Suprapubic skin (tissue), 4 donors: ENCODE data around the gene ABCB11. TPM values are rescaled to one million over a fixed set of nuclear protein-coding genes. Genes with fewer than 3 reads are reported as not detected.
"Not testable (repeated sequence)": the region's sequence is repeated elsewhere in the genome, so short reads cannot be mapped to it uniquely, and the experiment has no call there.

Experiments used
- DNase-seq, 2 donors: peaks; one replicate each; pipeline ENCODE4 v3.0.0-alpha.2; 2019; ENCODE audit warnings: low spot score in 2 of 2
- H3K27ac ChIP-seq: fragments of 200-600 bp; sonication (generic); one replicate; pipeline ENCODE4 v1.5.1; 2019
- H3K27me3 ChIP-seq: fragments of 200-600 bp; sonication (generic); one replicate; pipeline ENCODE4 v1.5.1; 2019
- H3K36me3 ChIP-seq: fragments of 200-600 bp; sonication (generic); one replicate; pipeline ENCODE4 v1.5.1; 2019
- H3K4me1 ChIP-seq: fragments of 200-600 bp; sonication (generic); one replicate; pipeline ENCODE4 v1.5.1; 2019
- H3K4me3 ChIP-seq: fragments of 200-600 bp; sonication (generic); one replicate; pipeline ENCODE4 v1.5.1; 2019; ENCODE audit warnings: mild to moderate bottlenecking
- H3K9me3 ChIP-seq: fragments of 200-600 bp; sonication (generic); one replicate; pipeline ENCODE4 v1.5.1; 2019
- EP300 ChIP-seq: sonication (generic); formaldehyde crosslinking; IDR thresholded peaks from one replicate; pipeline ENCODE4 v1.6.1; 2017; ENCODE audit warnings: antibody characterized with exemption
- POLR2A ChIP-seq, 2 donors: fragments of 450-650 bp; IDR thresholded peaks; one replicate each; pipeline ENCODE4 v1.6.1; 2017; ENCODE audit warnings: antibody characterized with exemption in 2 of 2, mild to moderate bottlenecking in 2 of 2, moderate library complexity in 2 of 2
- POLR2AphosphoS5 ChIP-seq, 3 donors: sonication (generic); formaldehyde crosslinking; IDR thresholded peaks; one replicate each; pipeline ENCODE4 v1.6.1; 2017; ENCODE audit warnings: antibody characterized with exemption in 3 of 3
- WGBS: methylation state at CpG from one replicate; pipeline ENCODE4 v1.1.5; 2018; 5-methylcytosine and 5-hydroxymethylcytosine counted together
- total RNA-seq, 4 donors: library from RNA; depleted of rRNA; stranded (reverse); fragments of >200 nt; gene quantifications; one replicate each; pipeline ENCODE4 v1.1.0, GENCODE V29; 2016
- TF ChIP-seq, protein P1 (sequence below), 2 donors: fragments of 200-600 bp in 1 of 2; fragments of 450-650 bp in 1 of 2; sonication (generic) in 1 of 2; IDR thresholded peaks; one replicate each; pipeline ENCODE4 v1.5.1; 2016 to 2019; ENCODE audit warnings: antibody characterized with exemption in 2 of 2, mild to moderate bottlenecking in 1 of 2, moderate library complexity in 1 of 2

ABCB11 gene
- total RNA-seq, 4 donors from 2014 or later, result 0.21 to 1.7 (median 0.28) TPM

- 42% methylated on average over 3 of the region's 3 CpGs for WGBS
- H3K27ac ChIP-seq, result no peak overlapping the region
- peaks cover 6% of the 10 kb centered on the region for H3K4me1 ChIP-seq
- H3K4me3 ChIP-seq, result peak overlapping the region; percentile 61
- no peak for TF ChIP-seq POLR2A (IDR thresholded peaks at IDR 0.05)
- TF ChIP-seq EP300, result no peak
- no peak for TF ChIP-seq POLR2AphosphoS5 (IDR thresholded peaks at IDR 0.05)
- TF ChIP-seq, protein P1, sequence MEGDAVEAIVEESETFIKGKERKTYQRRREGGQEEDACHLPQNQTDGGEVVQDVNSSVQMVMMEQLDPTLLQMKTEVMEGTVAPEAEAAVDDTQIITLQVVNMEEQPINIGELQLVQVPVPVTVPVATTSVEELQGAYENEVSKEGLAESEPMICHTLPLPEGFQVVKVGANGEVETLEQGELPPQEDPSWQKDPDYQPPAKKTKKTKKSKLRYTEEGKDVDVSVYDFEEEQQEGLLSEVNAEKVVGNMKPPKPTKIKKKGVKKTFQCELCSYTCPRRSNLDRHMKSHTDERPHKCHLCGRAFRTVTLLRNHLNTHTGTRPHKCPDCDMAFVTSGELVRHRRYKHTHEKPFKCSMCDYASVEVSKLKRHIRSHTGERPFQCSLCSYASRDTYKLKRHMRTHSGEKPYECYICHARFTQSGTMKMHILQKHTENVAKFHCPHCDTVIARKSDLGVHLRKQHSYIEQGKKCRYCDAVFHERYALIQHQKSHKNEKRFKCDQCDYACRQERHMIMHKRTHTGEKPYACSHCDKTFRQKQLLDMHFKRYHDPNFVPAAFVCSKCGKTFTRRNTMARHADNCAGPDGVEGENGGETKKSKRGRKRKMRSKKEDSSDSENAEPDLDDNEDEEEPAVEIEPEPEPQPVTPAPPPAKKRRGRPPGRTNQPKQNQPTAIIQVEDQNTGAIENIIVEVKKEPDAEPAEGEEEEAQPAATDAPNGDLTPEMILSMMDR (IDR thresholded peaks at IDR 0.05), result no peak
- no peaks in the 10 kb centered on the region for H3K9me3 ChIP-seq
- DNase-seq, result no peak
- no peaks in the 10 kb centered on the region for H3K27me3 ChIP-seq
- no peaks in the 10 kb centered on the region for H3K36me3 ChIP-seq
Observed at GRCh38 chr2:168889635-168890005, 141.5 kb downstream of the ABCB11 start.

DNA sequence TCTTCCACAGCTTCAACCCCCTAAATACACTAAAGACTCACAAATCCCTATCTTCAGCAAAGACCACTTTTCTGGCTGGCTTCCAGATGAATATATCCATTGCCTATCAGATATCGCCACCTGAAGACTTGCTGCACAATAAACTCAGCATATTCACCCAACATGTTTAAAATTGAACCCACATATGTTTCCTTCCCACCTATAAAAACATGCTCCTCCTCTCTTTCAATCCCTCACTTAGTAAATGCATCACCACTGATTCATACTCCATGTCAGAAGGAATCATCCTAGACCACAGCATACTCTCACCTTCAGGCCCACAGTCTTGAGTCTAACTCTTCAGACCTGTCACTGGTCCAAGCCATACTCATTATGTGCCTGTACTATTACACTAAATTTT, 146.1 kb downstream of the ABCB11 start:
- H3K4me3 ChIP-seq, result no peak overlapping the region
- TF ChIP-seq POLR2A (IDR thresholded peaks at IDR 0.05) (no peak), POLR2AphosphoS5 (IDR thresholded peaks at IDR 0.05) (no peak), EP300 (no peak)
- TF ChIP-seq, protein P1 (IDR thresholded peaks at IDR 0.05), result no peak
- H3K4me1 ChIP-seq, result peaks cover 4% of the 10 kb centered on the region
- WGBS, result 100% methylated on average over 1 of the region's 1 CpG
- H3K27ac ChIP-seq, result no peak overlapping the region
- H3K36me3 ChIP-seq, result no peaks in the 10 kb centered on the region
- no peaks in the 10 kb centered on the region for H3K9me3 ChIP-seq
- no peaks in the 10 kb centered on the region for H3K27me3 ChIP-seq
- DNase-seq, result no peak

GRCh38 chr2:168882163-168882562, 149.0 kb downstream of the ABCB11 start:
- not testable (repeated sequence) for H3K36me3 ChIP-seq, DNase-seq, H3K27ac ChIP-seq, H3K4me1 ChIP-seq, H3K4me3 ChIP-seq, H3K9me3 ChIP-seq, H3K27me3 ChIP-seq
- 95% methylated on average over 12 of the region's 12 CpGs for WGBS

GRCh38 chr2:168874368-168875054, 156.6 kb downstream of the ABCB11 start:
- no peak overlapping the region for H3K27ac ChIP-seq
- DNase-seq, result no peak
- no peaks in the 10 kb centered on the region for H3K9me3 ChIP-seq
- no peaks in the 10 kb centered on the region for H3K4me1 ChIP-seq
- H3K27me3 ChIP-seq, result no peaks in the 10 kb centered on the region
- WGBS, result 90% methylated on average over 6 of the region's 6 CpGs
- H3K36me3 ChIP-seq, result no peaks in the 10 kb centered on the region
- TF ChIP-seq POLR2A (IDR thresholded peaks at IDR 0.05) (no peak), POLR2AphosphoS5 (IDR thresholded peaks at IDR 0.05) (no peak)
- H3K4me3 ChIP-seq, result no peak overlapping the region

- not testable (repeated sequence) for H3K36me3 ChIP-seq, H3K9me3 ChIP-seq, H3K4me3 ChIP-seq, H3K27ac ChIP-seq, H3K4me1 ChIP-seq, DNase-seq, H3K27me3 ChIP-seq
- WGBS, result 92% methylated on average over 4 of the region's 4 CpGs
Observed at GRCh38 chr2:168870824-168871223, 160.3 kb downstream of the ABCB11 start.

Other genes with a start within 250 kb of the ABCB11 start
- gene NOSTRIN, start 228.7 kb downstream of the ABCB11 start, total RNA-seq, result 10 to 100 TPM in 2 of 4 donors, 1 to 10 TPM in 2; 7.1 to 38.2 (median 9.0) TPM
- 1 to 10 TPM in 2 of 4 donors, under 1 TPM in 1, not detected in 1; 0.62 to 4.3 (median 1.2) TPM for gene SPC25, start 140.9 kb downstream of the ABCB11 start, total RNA-seq
- gene G6PC2, start 130.0 kb downstream of the ABCB11 start, total RNA-seq, result not detected
- 1 to 10 TPM; 2.0 to 3.9 (median 2.3) TPM for gene DHRS9, start 38.2 kb upstream of the ABCB11 start, total RNA-seq